ENCODE measurements around the gene SCAP.
A peak's percentile ranks its signal among the peaks of the same experiment; 100 is the strongest.
"Not testable (repeated sequence)": the region's sequence is repeated elsewhere in the genome, so short reads cannot be mapped to it uniquely, and the experiment has no call there.

The SCAP gene

GRCh38 chr3:47503033-47503432 is 27.3 kb upstream of the SCAP start:
- no peaks in the 10 kb centered on the region for H3K9me3 ChIP-seq (ENCODE audit: low read length)
- H2AFZ ChIP-seq (ENCODE audit: low read depth, low read length), result no peak overlapping the region
- H3K4me1 ChIP-seq (ENCODE audit: insufficient read depth, low read length), result peaks cover 3% of the 10 kb centered on the region
- no peaks in the 10 kb centered on the region for H3K27me3 ChIP-seq (ENCODE audit: insufficient read depth, low read length)
- no peak overlapping the region for H3K4me3 ChIP-seq (ENCODE audit: low read length)
- H3K36me3 ChIP-seq (ENCODE audit: insufficient read depth, low read length), result peaks cover 53% of the 10 kb centered on the region

GRCh38 chr3:47496892-47497291 is 21.2 kb upstream of the SCAP start:
- H3K27me3 ChIP-seq (ENCODE audit: insufficient read depth, low read length), result no peaks in the 10 kb centered on the region
- no peak overlapping the region for H2AFZ ChIP-seq (ENCODE audit: low read depth, low read length)
- peaks cover 3% of the 10 kb centered on the region for H3K4me1 ChIP-seq (ENCODE audit: insufficient read depth, low read length)
- no peaks in the 10 kb centered on the region for H3K9me3 ChIP-seq (ENCODE audit: low read length)
- H3K4me3 ChIP-seq (ENCODE audit: low read length), result no peak overlapping the region
- H3K36me3 ChIP-seq (ENCODE audit: insufficient read depth, low read length), result peaks cover 50% of the 10 kb centered on the region

- no peak overlapping the region for H2AFZ ChIP-seq (ENCODE audit: low read depth, low read length)
- H3K36me3 ChIP-seq (ENCODE audit: insufficient read depth, low read length), result peaks cover 41% of the 10 kb centered on the region
- H3K4me1 ChIP-seq (ENCODE audit: insufficient read depth, low read length), result no peaks in the 10 kb centered on the region
- H3K9me3 ChIP-seq (ENCODE audit: low read length), result no peaks in the 10 kb centered on the region
- no peaks in the 10 kb centered on the region for H3K27me3 ChIP-seq (ENCODE audit: insufficient read depth, low read length)
- no peak overlapping the region for H3K4me3 ChIP-seq (ENCODE audit: low read length)
These were observed 20.1 kb upstream of the SCAP start for GRCh38 chr3:47495886-47496285.

- H3K36me3 ChIP-seq (ENCODE audit: insufficient read depth, low read length), result peaks cover 33% of the 10 kb centered on the region
- H2AFZ ChIP-seq (ENCODE audit: low read depth, low read length), result no peak overlapping the region
- H3K27me3 ChIP-seq (ENCODE audit: insufficient read depth, low read length), result no peaks in the 10 kb centered on the region
- no peaks in the 10 kb centered on the region for H3K9me3 ChIP-seq (ENCODE audit: low read length)
- no peak overlapping the region for H3K4me3 ChIP-seq (ENCODE audit: low read length)
- no peaks in the 10 kb centered on the region for H3K4me1 ChIP-seq (ENCODE audit: insufficient read depth, low read length)
These were observed 19.4 kb upstream of the SCAP start for GRCh38 chr3:47495111-47495510.

- no peaks in the 10 kb centered on the region for H3K4me1 ChIP-seq (ENCODE audit: insufficient read depth, low read length)
- H3K36me3 ChIP-seq (ENCODE audit: insufficient read depth, low read length), result peaks cover 15% of the 10 kb centered on the region
- no peak overlapping the region for H3K4me3 ChIP-seq (ENCODE audit: low read length)
- no peaks in the 10 kb centered on the region for H3K27me3 ChIP-seq (ENCODE audit: insufficient read depth, low read length)
- no peak overlapping the region for H2AFZ ChIP-seq (ENCODE audit: low read depth, low read length)
- H3K9me3 ChIP-seq (ENCODE audit: low read length), result no peaks in the 10 kb centered on the region
These were observed 16.0 kb upstream of the SCAP start for GRCh38 chr3:47491777-47492176.

- Histone ChIP-seq H3K4me1 (ENCODE audit: insufficient read depth, low read length) (no peaks in the 10 kb centered on the region), H3K4me3 (ENCODE audit: low read length) (no peak overlapping the region), H3K9me3 (ENCODE audit: low read length) (no peaks in the 10 kb centered on the region), H3K36me3 (ENCODE audit: insufficient read depth, low read length) (peaks cover 13% of the 10 kb centered on the region), H3K27me3 (ENCODE audit: insufficient read depth, low read length) (no peaks in the 10 kb centered on the region), H2AFZ (ENCODE audit: low read depth, low read length) (no peak overlapping the region)
These were observed 15.4 kb upstream of the SCAP start for GRCh38 chr3:47491186-47491585.

- no peaks in the 10 kb centered on the region for H3K36me3 ChIP-seq (ENCODE audit: insufficient read depth, low read length)
- no peaks in the 10 kb centered on the region for H3K9me3 ChIP-seq (ENCODE audit: low read length)
- H3K4me3 ChIP-seq (ENCODE audit: low read length), result no peak overlapping the region
- H2AFZ ChIP-seq (ENCODE audit: low read depth, low read length), result no peak overlapping the region
- no peaks in the 10 kb centered on the region for H3K27me3 ChIP-seq (ENCODE audit: insufficient read depth, low read length)
- H3K4me1 ChIP-seq (ENCODE audit: insufficient read depth, low read length), result peaks cover 3% of the 10 kb centered on the region
These were observed 11.5 kb upstream of the SCAP start for GRCh38 chr3:47487265-47487664.

GRCh38 chr3:47485812-47486211 is 10.1 kb upstream of the SCAP start:
- no peaks in the 10 kb centered on the region for H3K9me3 ChIP-seq (ENCODE audit: low read length)
- no peak overlapping the region for H3K4me3 ChIP-seq (ENCODE audit: low read length)
- H3K27me3 ChIP-seq (ENCODE audit: insufficient read depth, low read length), result no peaks in the 10 kb centered on the region
- H2AFZ ChIP-seq (ENCODE audit: low read depth, low read length), result no peak overlapping the region
- peaks cover 6% of the 10 kb centered on the region for H3K4me1 ChIP-seq (ENCODE audit: insufficient read depth, low read length)
- no peaks in the 10 kb centered on the region for H3K36me3 ChIP-seq (ENCODE audit: insufficient read depth, low read length)

GRCh38 chr3:47482366-47482765 is 6.6 kb upstream of the SCAP start:
- Histone ChIP-seq H3K4me1 (ENCODE audit: insufficient read depth, low read length) (peaks cover 6% of the 10 kb centered on the region), H3K4me3 (ENCODE audit: low read length) (no peak overlapping the region), H3K9me3 (ENCODE audit: low read length) (no peaks in the 10 kb centered on the region), H3K36me3 (ENCODE audit: insufficient read depth, low read length) (no peaks in the 10 kb centered on the region), H2AFZ (ENCODE audit: low read depth, low read length) (no peak overlapping the region), H3K27me3 (ENCODE audit: insufficient read depth, low read length) (no peaks in the 10 kb centered on the region)

- not testable (repeated sequence) for H3K27me3 ChIP-seq (ENCODE audit: insufficient read depth, low read length); H3K4me3 ChIP-seq (ENCODE audit: low read length); H3K36me3 ChIP-seq (ENCODE audit: insufficient read depth, low read length); H3K9me3 ChIP-seq (ENCODE audit: low read length); H2AFZ ChIP-seq (ENCODE audit: low read depth, low read length); H3K4me1 ChIP-seq (ENCODE audit: insufficient read depth, low read length)
These were observed 6.0 kb upstream of the SCAP start for GRCh38 chr3:47481763-47482162.

- H3K4me1 ChIP-seq (ENCODE audit: insufficient read depth, low read length); H3K27me3 ChIP-seq (ENCODE audit: insufficient read depth, low read length); H3K4me3 ChIP-seq (ENCODE audit: low read length); H2AFZ ChIP-seq (ENCODE audit: low read depth, low read length); H3K9me3 ChIP-seq (ENCODE audit: low read length); H3K36me3 ChIP-seq (ENCODE audit: insufficient read depth, low read length): not testable (repeated sequence)
These were observed 4.5 kb upstream of the SCAP start for GRCh38 chr3:47480267-47480666.

GRCh38 chr3:47479826-47480160 is 4.1 kb upstream of the SCAP start:
- peaks cover 8% of the 10 kb centered on the region for H3K4me1 ChIP-seq (ENCODE audit: insufficient read depth, low read length)
- no peak overlapping the region for H3K4me3 ChIP-seq (ENCODE audit: low read length)
- no peaks in the 10 kb centered on the region for H3K9me3 ChIP-seq (ENCODE audit: low read length)
- H2AFZ ChIP-seq (ENCODE audit: low read depth, low read length), result no peak overlapping the region
- no peaks in the 10 kb centered on the region for H3K27me3 ChIP-seq (ENCODE audit: insufficient read depth, low read length)
- H3K36me3 ChIP-seq (ENCODE audit: insufficient read depth, low read length), result no peaks in the 10 kb centered on the region

- Histone ChIP-seq H3K4me3 (ENCODE audit: low read length) (no peak overlapping the region), H3K36me3 (ENCODE audit: insufficient read depth, low read length) (no peaks in the 10 kb centered on the region), H3K4me1 (ENCODE audit: insufficient read depth, low read length) (peaks cover 13% of the 10 kb centered on the region), H3K27me3 (ENCODE audit: insufficient read depth, low read length) (no peaks in the 10 kb centered on the region), H2AFZ (ENCODE audit: low read depth, low read length) (no peak overlapping the region), H3K9me3 (ENCODE audit: low read length) (no peaks in the 10 kb centered on the region)
These were observed 2.3 kb upstream of the SCAP start for GRCh38 chr3:47478022-47478421.

- H2AFZ ChIP-seq (ENCODE audit: low read depth, low read length), result peak overlapping the region; percentile 97
- peak overlapping the region; percentile 80 for H3K4me3 ChIP-seq (ENCODE audit: low read length)
- no peaks in the 10 kb centered on the region for H3K27me3 ChIP-seq (ENCODE audit: insufficient read depth, low read length)
These were observed 981 bp upstream of the SCAP start for GRCh38 chr3:47476644-47477199.

More at GRCh38 chr3:47476644-47477199, 981 bp upstream of the SCAP start:
- Histone ChIP-seq H3K36me3 (ENCODE audit: insufficient read depth, low read length) (no peaks in the 10 kb centered on the region), H3K9me3 (ENCODE audit: low read length) (no peaks in the 10 kb centered on the region), H3K4me1 (ENCODE audit: insufficient read depth, low read length) (peaks cover 7% of the 10 kb centered on the region)

Measured in neuron (in vitro differentiated cells).